Right lobe of liver (tissue), 6 donors: ENCODE measurements around the gene TMEM178A. TPM values are rescaled to one million over a fixed set of nuclear protein-coding genes. Genes with fewer than 3 reads are reported as not detected.

Source experiments
- ATAC-seq, 4 donors: fragments of 200-7000 bp; cut with Tn5 transposase; one replicate each; pipeline ENCODE4 v1.9.1; 2020; ENCODE audit warnings: mild to moderate bottlenecking in 4 of 4, moderate library complexity in 4 of 4
- DNase-seq, 3 donors: peaks; one replicate each; pipeline ENCODE4 v3.0.0-alpha.2; 2020
- H3K27ac ChIP-seq, 3 donors: fragments of 200-600 bp; one replicate each; pipeline ENCODE4 v1.8.0; 2022
- H3K27me3 ChIP-seq, 2 donors: fragments of 200-600 bp; one replicate each; pipeline ENCODE4 v1.8.0; 2022
- H3K36me3 ChIP-seq, 4 donors: fragments of 200-600 bp; sonication (generic) in 1 of 4; one replicate each; pipeline versions ENCODE4 v1.5.1 to v1.8.0; 2017 to 2022; ENCODE audit warnings: control low read depth in 1 of 4
- H3K4me1 ChIP-seq, 4 donors: fragments of 200-600 bp; sonication (generic) in 1 of 4; one replicate each; pipeline versions ENCODE4 v1.5.1 to v1.8.0; 2017 to 2022; ENCODE audit warnings: control low read depth in 1 of 4
- H3K4me3 ChIP-seq, 3 donors: fragments of 200-600 bp; one replicate each; pipeline ENCODE4 v1.8.0; 2022
- H3K9me3 ChIP-seq, 4 donors: fragments of 200-600 bp; sonication (generic) in 1 of 4; one replicate each; pipeline versions ENCODE4 v1.5.1 to v1.8.0; 2017 to 2022; ENCODE audit warnings: control low read depth in 1 of 4
- POLR2A ChIP-seq: fragments of 450-650 bp; IDR thresholded peaks from one replicate; pipeline ENCODE4 v1.6.1; 2017; ENCODE audit warnings: antibody characterized with exemption, mild to moderate bottlenecking
- WGBS: methylation state at CpG from one replicate; pipeline ENCODE4 v1.1.6; 2018; ENCODE audit warnings: low coverage, low lambda C conversion rate; ENCODE audit not compliant: insufficient coverage; ENCODE audit errors: missing lambda C conversion rate; 5-methylcytosine and 5-hydroxymethylcytosine counted together
- intact Hi-C, 2 donors: fragments of 100-400 bp; cut with DNase I; formaldehyde crosslinking; loops; one replicate each; pipeline versions ENCODE4 v1.11.2 to v1.14.1; 2022
- total RNA-seq, 6 experiments: library from RNA; depleted of rRNA in 2 of 6; stranded (reverse); fragments of >200 nt in 2 of 6; fragmentation: NEBNext Ultra II Directional in 3 of 6; extraction: Animal tissue kit (Norgen Biotek cat#: 25700) in 3 of 6; gene quantifications; one replicate each; pipeline versions ENCODE4 v1.1.0 to v1.2.4, GENCODE V29; 2016 to 2023
- TF ChIP-seq, protein P1 (sequence below), 4 donors: fragments of 200-600 bp in 3 of 4; fragments of 450-650 bp in 1 of 4; IDR thresholded peaks; one replicate each; pipeline versions ENCODE4 v1.5.1 to v1.8.0; 2016 to 2022; ENCODE audit warnings: antibody characterized with exemption in 4 of 4, mild to moderate bottlenecking in 2 of 4
- donor health status: DM: no; HTN: yes; CAD: no.
- donor health status: DM: no; HTN: no; CAD: no.
- donor health status: DM: no; HTN: no; CAD: no.
- donor health status: DM: no; HTN: yes; CAD: no.
- donor health status: DM: no; HTN: yes; CAD: no.

The TMEM178A gene
- total RNA-seq, 6 experiments from 2014 or later = 0.25 to 1.7 (median 1.4) TPM; not detected in 1

DNA sequence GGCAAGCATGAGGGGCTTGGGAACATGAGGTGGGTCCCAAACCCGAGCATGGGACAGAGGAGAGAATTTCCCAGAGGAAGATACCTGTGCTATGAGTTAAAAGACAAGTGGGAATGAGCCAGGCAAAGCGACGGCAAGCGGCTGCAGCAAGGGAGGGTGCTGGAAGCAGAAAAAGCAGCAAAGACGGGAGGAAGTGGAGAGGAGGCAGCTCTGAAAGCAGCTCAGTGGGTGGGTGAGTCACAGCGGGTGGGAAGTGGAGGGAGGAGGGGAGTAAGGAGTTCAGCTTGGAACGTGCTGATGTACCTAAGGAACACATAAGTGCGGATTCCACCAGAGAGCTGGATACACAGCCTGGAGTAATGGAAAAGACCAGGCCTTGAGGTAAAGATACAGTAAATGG, 71.9 kb downstream of the TMEM178A start:
- no peak for ATAC-seq
- intact Hi-C loops = no loop called here
- 87% methylated on average over 8 of the region's 8 CpGs for WGBS
- TF ChIP-seq, protein P1, sequence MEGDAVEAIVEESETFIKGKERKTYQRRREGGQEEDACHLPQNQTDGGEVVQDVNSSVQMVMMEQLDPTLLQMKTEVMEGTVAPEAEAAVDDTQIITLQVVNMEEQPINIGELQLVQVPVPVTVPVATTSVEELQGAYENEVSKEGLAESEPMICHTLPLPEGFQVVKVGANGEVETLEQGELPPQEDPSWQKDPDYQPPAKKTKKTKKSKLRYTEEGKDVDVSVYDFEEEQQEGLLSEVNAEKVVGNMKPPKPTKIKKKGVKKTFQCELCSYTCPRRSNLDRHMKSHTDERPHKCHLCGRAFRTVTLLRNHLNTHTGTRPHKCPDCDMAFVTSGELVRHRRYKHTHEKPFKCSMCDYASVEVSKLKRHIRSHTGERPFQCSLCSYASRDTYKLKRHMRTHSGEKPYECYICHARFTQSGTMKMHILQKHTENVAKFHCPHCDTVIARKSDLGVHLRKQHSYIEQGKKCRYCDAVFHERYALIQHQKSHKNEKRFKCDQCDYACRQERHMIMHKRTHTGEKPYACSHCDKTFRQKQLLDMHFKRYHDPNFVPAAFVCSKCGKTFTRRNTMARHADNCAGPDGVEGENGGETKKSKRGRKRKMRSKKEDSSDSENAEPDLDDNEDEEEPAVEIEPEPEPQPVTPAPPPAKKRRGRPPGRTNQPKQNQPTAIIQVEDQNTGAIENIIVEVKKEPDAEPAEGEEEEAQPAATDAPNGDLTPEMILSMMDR (IDR thresholded peaks at IDR 0.05) = no peak
- TF ChIP-seq POLR2A = no peak
- no peak for DNase-seq
- H3K36me3 ChIP-seq = peaks cover 0 to 7% (median 2%) of the 10 kb centered on the region in 4 donors
- no peaks in the 10 kb centered on the region for H3K4me1 ChIP-seq
- H3K27me3 ChIP-seq = no peaks in the 10 kb centered on the region
- no peaks in the 10 kb centered on the region for H3K9me3 ChIP-seq
- no peak overlapping the region for H3K27ac ChIP-seq
- no peak overlapping the region for H3K4me3 ChIP-seq

GRCh38 chr2:39738936-39739335, 73.2 kb downstream of the TMEM178A start:
- H3K27ac ChIP-seq = no peak overlapping the region
- no peaks in the 10 kb centered on the region for H3K9me3 ChIP-seq
- H3K36me3 ChIP-seq = peaks cover 0 to 7% (median 2%) of the 10 kb centered on the region in 4 donors
- no peaks in the 10 kb centered on the region for H3K4me1 ChIP-seq
- DNase-seq (no peak), ATAC-seq (no peak)
- intact Hi-C loops = no loop called here
- no peaks in the 10 kb centered on the region for H3K27me3 ChIP-seq
- TF ChIP-seq, protein P1 (IDR thresholded peaks at IDR 0.05) = no peak
- no peak for TF ChIP-seq POLR2A
- no peak overlapping the region for H3K4me3 ChIP-seq
- 85% methylated on average over 2 of the region's 2 CpGs for WGBS

GRCh38 chr2:39739386-39739785, 73.7 kb downstream of the TMEM178A start:
- DNase-seq (no peak), ATAC-seq (no peak)
- no peaks in the 10 kb centered on the region for H3K9me3 ChIP-seq
- no peaks in the 10 kb centered on the region for H3K4me1 ChIP-seq
- intact Hi-C loops = no loop called here
- no peak for TF ChIP-seq POLR2A
- TF ChIP-seq, protein P1 (IDR thresholded peaks at IDR 0.05) = no peak
- no peak overlapping the region for H3K27ac ChIP-seq
- no peaks in the 10 kb centered on the region for H3K27me3 ChIP-seq
- WGBS = 67% methylated on average over 5 of the region's 5 CpGs
- peaks cover 0 to 7% (median 2%) of the 10 kb centered on the region in 4 donors for H3K36me3 ChIP-seq
- no peak overlapping the region for H3K4me3 ChIP-seq

DNA sequence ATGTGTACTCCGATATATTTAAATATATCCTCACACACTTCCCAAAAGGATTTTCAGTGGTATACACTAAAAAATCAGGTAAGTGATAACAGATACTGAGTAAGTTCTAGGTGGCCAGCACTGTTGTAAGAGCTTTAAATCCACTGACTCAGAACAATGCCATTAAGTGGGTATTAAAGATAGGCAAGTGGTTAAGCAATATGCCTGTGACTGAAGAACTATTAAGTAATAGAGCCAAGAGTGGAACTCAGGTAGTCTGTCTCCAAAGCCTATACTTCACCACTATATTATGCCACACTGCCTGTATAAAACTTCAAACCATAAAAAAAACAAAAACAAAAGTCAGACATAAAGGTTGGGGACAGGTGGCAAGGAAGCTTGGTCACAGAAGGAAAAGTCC, 76.2 kb downstream of the TMEM178A start:
- Histone ChIP-seq H3K4me3 (no peak overlapping the region), H3K36me3 (peaks cover 0 to 3% (median 0%) of the 10 kb centered on the region in 4 donors), H3K27ac (no peak overlapping the region), H3K4me1 (no peaks in the 10 kb centered on the region), H3K9me3 (no peaks in the 10 kb centered on the region), H3K27me3 (no peaks in the 10 kb centered on the region)
- TF ChIP-seq, protein P1 (IDR thresholded peaks at IDR 0.05) = no peak
- 95% methylated on average over 1 of the region's 1 CpG for WGBS
- intact Hi-C loops = no loop called here
- no peak for ATAC-seq
- DNase-seq = no peak

DNA sequence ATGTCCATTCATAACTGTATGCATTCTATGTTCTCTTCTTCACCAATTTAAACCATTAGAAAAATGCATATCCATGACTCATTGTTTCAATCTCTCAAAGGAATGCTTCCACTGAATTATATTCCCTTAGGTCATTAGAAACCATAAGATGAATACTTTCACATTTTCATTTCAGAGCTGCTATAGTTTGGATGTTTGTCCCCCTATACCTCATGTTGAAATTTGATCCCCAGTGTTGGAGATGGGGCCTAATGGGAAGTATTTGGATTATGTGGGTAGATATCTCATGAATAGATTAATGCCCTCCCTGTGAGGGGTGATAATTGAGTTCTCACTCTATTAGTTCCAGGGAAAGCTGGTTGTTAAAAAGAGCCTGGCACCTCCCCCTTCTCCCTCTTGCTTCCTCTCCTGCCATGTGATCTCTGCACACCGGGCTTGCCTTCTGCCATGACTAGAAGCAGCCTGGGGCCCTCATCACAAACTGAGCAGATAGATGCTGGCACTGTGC, 77.6 kb downstream of the TMEM178A start:
- no peaks in the 10 kb centered on the region for H3K9me3 ChIP-seq
- ATAC-seq = no peak
- H3K4me3 ChIP-seq = no peak overlapping the region
- H3K4me1 ChIP-seq = no peaks in the 10 kb centered on the region
- H3K36me3 ChIP-seq = peaks cover 0 to 3% (median 0%) of the 10 kb centered on the region in 4 donors
- DNase-seq = no peak
- intact Hi-C loops = no loop called here
- WGBS = no CpG with 5 or more reads among the region's 1 CpG
- H3K27me3 ChIP-seq = no peaks in the 10 kb centered on the region
- TF ChIP-seq, protein P1 (IDR thresholded peaks at IDR 0.05) = no peak
- TF ChIP-seq POLR2A = no peak
- no peak overlapping the region for H3K27ac ChIP-seq
